Measurements from ENCODE around the gene NPFFR1. TPM values are rescaled to one million over a fixed set of nuclear protein-coding genes. Genes with fewer than 3 reads are reported as not detected.

NPFFR1 gene
- total RNA-seq, 1 experiment from 2014 or later: not detected

DNA sequence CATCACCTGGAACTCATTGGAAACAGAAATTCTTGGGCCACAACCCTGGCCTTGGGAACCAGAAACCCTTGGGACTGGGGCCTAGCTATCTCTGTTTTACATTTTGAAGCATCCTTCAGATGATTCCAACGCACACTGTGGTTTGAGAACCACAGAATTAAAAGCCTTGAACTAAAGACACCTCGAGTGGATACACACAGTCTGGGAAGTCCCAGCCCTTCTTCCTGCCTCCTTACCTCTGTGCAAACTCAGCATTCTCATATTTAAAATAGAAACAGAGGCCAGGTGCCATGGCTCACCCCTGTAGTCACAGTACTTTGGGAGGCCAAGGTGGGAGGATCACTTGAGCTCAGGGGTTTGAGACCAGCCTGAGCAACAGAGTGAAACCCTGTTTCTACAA, 12.9 kb downstream of the NPFFR1 start:
- DNase-seq (ENCODE audit: unreplicated experiment): no peak
- Mint-ChIP-seq H3K27ac (ENCODE audit: low read depth, unreplicated experiment) (no peak overlapping the region), H3K4me3 (ENCODE audit: unreplicated experiment) (no peak overlapping the region), H3K36me3 (ENCODE audit: insufficient read depth, unreplicated experiment) (no peaks in the 10 kb centered on the region), H3K4me1 (ENCODE audit: insufficient read depth, unreplicated experiment) (peaks cover 27% of the 10 kb centered on the region), H3K9me3 (ENCODE audit: unreplicated experiment) (peaks cover 4% of the 10 kb centered on the region), H3K27me3 (ENCODE audit: insufficient read depth, unreplicated experiment) (no peaks in the 10 kb centered on the region)
- ChIA-PET CTCF (interaction anchor here (0.7 to 2.3 kb wide), 2 partner anchors 94 to 133 kb away, joined by 3 to 9 read pairs; no protein-coding TSS in a partner anchor), POLR2A (interaction anchor here (0.6 to 5.6 kb wide), 4 partner anchors 38 to 94 kb away, joined by 3 to 43 read pairs (median 4); partner anchors contain the start of gene PPA1)
- no peak for TF ChIP-seq CTCF (IDR thresholded peaks at IDR 0.05; ENCODE audit: unreplicated experiment)
- BruUV-seq (replicated peaks): no TSS peak
- intact Hi-C loops (cut with micrococcal nuclease): no loop called here

GRCh38 chr10:70269741-70270140, 14.1 kb downstream of the NPFFR1 start:
- Mint-ChIP-seq H3K36me3 (ENCODE audit: insufficient read depth, unreplicated experiment) (no peaks in the 10 kb centered on the region), H3K27ac (ENCODE audit: low read depth, unreplicated experiment) (no peak overlapping the region), H3K4me3 (ENCODE audit: unreplicated experiment) (no peak overlapping the region), H3K4me1 (ENCODE audit: insufficient read depth, unreplicated experiment) (peaks cover 30% of the 10 kb centered on the region), H3K27me3 (ENCODE audit: insufficient read depth, unreplicated experiment) (no peaks in the 10 kb centered on the region), H3K9me3 (ENCODE audit: unreplicated experiment) (no peaks in the 10 kb centered on the region)
- intact Hi-C loops (cut with micrococcal nuclease): no loop called here
- TF ChIP-seq CTCF (IDR thresholded peaks at IDR 0.05; ENCODE audit: unreplicated experiment): no peak
- no peak for DNase-seq (ENCODE audit: unreplicated experiment)
- POLR2A ChIA-PET: interaction anchor here (4.0 to 5.6 kb wide), 2 partner anchors 26 to 37 kb away, joined by 13 to 43 read pairs; partner anchors contain the start of gene PPA1
- no TSS peak for BruUV-seq (replicated peaks)
- CTCF ChIA-PET: interaction anchor here (0.5 to 2.3 kb wide), 5 partner anchors 37 to 602 kb away, joined by 3 to 9 read pairs (median 3); partner anchors contain the start of genes PPA1 and SAR1A

DNA sequence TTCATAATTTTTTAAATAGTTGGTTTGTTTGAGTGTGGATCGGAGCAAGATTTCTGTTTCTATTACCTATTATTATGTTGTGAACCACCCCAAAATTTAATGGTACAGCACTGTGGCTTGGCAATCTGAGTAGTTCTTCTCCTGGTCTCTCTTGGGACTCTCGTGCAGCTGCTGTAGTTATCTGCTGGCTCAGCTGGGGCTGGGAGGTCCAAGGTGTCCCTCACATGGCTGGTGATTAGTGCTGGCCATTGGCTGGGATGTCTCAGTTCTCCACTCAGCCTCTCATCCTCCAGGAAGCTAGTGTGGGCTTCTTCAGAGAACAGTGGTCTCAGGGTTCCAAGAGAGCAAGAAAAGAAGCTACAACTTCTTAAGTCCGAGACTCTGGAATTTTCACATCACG, 15.4 kb downstream of the NPFFR1 start:
- H3K9me3 Mint-ChIP-seq (ENCODE audit: unreplicated experiment): no peaks in the 10 kb centered on the region
- BruUV-seq (replicated peaks): no TSS peak
- intact Hi-C loops (cut with micrococcal nuclease): no loop called here
- no peak for DNase-seq (ENCODE audit: unreplicated experiment)
- no peak overlapping the region for H3K27ac Mint-ChIP-seq (ENCODE audit: low read depth, unreplicated experiment)
- no peak overlapping the region for H3K4me3 Mint-ChIP-seq (ENCODE audit: unreplicated experiment)
- ChIA-PET CTCF (interaction anchor here (1.5 to 4.7 kb wide), 2 partner anchors 96 to 98 kb away, joined by 4 to 23 read pairs; no protein-coding TSS in a partner anchor), POLR2A (interaction anchor here (1.0 to 5.6 kb wide), 7 partner anchors 9 to 136 kb away, joined by 3 to 43 read pairs (median 10); partner anchors contain the start of genes EIF4EBP2 and PPA1)
- H3K36me3 Mint-ChIP-seq (ENCODE audit: insufficient read depth, unreplicated experiment): no peaks in the 10 kb centered on the region
- no peaks in the 10 kb centered on the region for H3K27me3 Mint-ChIP-seq (ENCODE audit: insufficient read depth, unreplicated experiment)
- no peak for TF ChIP-seq CTCF (IDR thresholded peaks at IDR 0.05; ENCODE audit: unreplicated experiment)
- peaks cover 30% of the 10 kb centered on the region for H3K4me1 Mint-ChIP-seq (ENCODE audit: insufficient read depth, unreplicated experiment)

- no TSS peak for BruUV-seq (replicated peaks)
- POLR2A ChIA-PET: interaction anchor here (0.7 to 5.6 kb wide), 21 partner anchors 9 to 215 kb away, joined by 3 to 43 read pairs (median 5); partner anchors contain the start of genes EIF4EBP2, PPA1, SAR1A and TYSND1
- intact Hi-C loops (cut with micrococcal nuclease): loop anchor here (1.0 kb wide), 1 partner anchor 35 kb away; no protein-coding TSS in a partner anchor
- peak; percentile 95 for DNase-seq (ENCODE audit: unreplicated experiment)
- Mint-ChIP-seq H3K4me1 (ENCODE audit: insufficient read depth, unreplicated experiment) (peaks cover 30% of the 10 kb centered on the region), H3K36me3 (ENCODE audit: insufficient read depth, unreplicated experiment) (no peaks in the 10 kb centered on the region), H3K27me3 (ENCODE audit: insufficient read depth, unreplicated experiment) (no peaks in the 10 kb centered on the region), H3K4me3 (ENCODE audit: unreplicated experiment) (peak overlapping the region; percentile 3), H3K27ac (ENCODE audit: low read depth, unreplicated experiment) (peak overlapping the region; percentile 92), H3K9me3 (ENCODE audit: unreplicated experiment) (no peaks in the 10 kb centered on the region)
- CTCF ChIA-PET: interaction anchor here (0.8 to 4.7 kb wide), 5 partner anchors 28 to 99 kb away, joined by 3 to 23 read pairs (median 4); partner anchors contain the start of gene PPA1
- TF ChIP-seq CTCF (IDR thresholded peaks at IDR 0.05; ENCODE audit: unreplicated experiment): peak; percentile 43
These were observed 16.5 kb downstream of the NPFFR1 start for GRCh38 chr10:70267161-70267933.

Measured in MCF 10A (cell line).